GM18508 (cell line): ENCODE results near the gene UQCC5.

Experiments used
- ATAC-seq: cut with Tn5 transposase; IDR thresholded peaks from one replicate; pipeline ENCODE4 v1.9.1; 2021; ENCODE audit warnings: moderate number of reproducible peaks; ENCODE audit not compliant: insufficient read depth, unreplicated experiment

Gene UQCC5

GRCh38 chr3:52503788-52504424 lies 32.5 kb upstream of the UQCC5 start:
- no peak for ATAC-seq

DNA sequence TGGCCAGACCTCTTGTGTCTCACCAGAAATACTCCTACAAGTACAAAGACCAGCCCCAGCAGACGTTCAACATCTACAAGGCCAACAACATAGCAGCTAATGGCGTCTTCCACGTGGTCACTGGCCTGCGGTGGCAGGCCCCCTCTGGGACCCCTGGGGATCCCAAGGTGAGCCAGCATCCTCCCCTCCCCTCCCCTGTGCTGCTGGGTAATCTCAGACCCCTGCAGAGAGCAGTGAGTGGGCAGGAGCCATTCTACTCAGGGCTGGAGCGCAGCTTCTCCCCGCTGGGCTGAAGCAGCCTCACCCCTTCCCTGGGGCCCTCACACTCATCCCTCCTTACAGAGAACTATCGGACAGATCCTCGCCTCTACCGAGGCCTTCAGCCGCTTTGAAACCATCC lies 31.4 kb upstream of the UQCC5 start:
- ATAC-seq = no peak

DNA sequence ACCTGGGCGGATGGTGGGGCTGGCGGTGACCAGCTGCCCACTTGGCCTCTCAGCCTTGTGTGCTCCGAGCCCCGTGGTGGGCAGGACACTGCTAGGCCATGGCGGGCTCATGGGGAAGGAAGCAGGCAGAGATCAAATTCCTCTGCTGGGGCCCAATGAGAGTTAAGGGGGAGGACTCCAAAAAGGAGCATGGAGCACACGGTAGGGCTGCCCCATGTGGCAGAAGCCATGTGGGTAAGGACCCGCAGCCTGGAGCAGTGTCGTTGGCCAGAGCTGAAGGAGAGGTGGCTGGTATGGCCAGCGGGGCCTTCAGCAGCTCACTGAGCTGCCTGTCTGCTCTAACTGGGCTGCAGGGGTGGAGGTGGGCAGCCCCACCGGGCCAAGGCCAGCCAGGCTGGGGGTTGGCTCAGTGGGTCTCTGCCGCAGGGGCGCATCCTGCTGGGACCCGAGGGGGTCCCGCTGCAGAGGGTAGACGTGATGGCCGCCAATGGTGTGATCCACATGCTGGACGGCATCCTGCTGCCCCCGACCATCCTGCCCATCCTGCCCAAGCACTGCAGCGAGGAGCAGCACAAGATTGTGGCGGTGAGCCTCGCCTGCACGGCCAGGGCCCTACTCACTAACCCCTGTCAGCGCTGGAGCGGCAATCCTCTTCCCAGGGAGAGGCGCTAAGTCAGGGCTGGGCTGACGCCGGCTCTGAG lies 30.0 kb upstream of the UQCC5 start:
- no peak for ATAC-seq

- no peak for ATAC-seq
Observed at GRCh38 chr3:52507359-52507758, 29.0 kb upstream of the UQCC5 start.

GRCh38 chr3:52509753-52510328 lies 26.6 kb upstream of the UQCC5 start:
- no peak for ATAC-seq

- no peak for ATAC-seq
Observed at GRCh38 chr3:52511509-52511908, 24.9 kb upstream of the UQCC5 start.

- no peak for ATAC-seq
Observed at GRCh38 chr3:52512105-52512504, 24.3 kb upstream of the UQCC5 start.

DNA sequence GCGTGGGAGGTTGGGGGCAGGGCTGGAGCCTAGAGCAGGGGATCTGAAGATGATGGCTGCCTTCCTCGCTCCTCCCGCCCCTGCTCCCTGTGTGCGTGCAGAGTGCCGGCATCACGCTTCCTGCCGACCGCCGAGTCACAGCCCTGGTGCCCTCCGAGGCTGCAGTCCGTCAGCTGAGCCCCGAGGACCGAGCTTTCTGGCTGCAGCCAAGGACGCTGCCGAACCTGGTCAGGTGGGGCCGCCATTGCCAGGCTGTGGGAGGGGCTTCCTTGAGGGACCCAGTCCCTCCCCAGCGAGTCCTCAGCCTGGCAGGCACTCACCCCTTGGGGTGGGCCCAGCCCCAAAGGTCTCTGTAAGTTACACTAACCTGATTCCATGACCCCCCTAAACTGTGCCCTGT lies 23.7 kb upstream of the UQCC5 start:
- ATAC-seq = no peak

GRCh38 chr3:52513281-52513680 lies 23.1 kb upstream of the UQCC5 start:
- no peak for ATAC-seq

- no peak for ATAC-seq
Observed at GRCh38 chr3:52514576-52514975, 21.8 kb upstream of the UQCC5 start.

DNA sequence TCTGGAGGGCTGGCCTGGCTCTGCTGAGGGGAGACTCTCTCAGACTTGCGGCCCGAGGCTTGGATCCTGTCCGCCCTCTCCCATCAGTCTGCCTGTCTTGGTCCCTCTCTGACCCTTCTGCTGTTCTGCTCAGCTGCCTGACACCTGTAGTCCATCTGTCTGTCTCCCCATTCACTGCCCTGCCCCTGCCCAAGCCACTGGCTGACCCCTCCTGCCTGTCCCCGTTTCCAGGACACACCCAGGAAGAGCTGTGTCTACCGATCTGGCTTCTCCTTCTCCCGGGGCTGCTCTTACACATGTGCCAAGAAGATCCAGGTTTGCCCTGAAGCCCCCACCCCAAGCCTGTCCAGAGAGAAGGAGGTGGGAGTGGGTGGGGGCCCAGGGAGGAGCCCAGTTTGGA lies 21.2 kb upstream of the UQCC5 start:
- no peak for ATAC-seq

DNA sequence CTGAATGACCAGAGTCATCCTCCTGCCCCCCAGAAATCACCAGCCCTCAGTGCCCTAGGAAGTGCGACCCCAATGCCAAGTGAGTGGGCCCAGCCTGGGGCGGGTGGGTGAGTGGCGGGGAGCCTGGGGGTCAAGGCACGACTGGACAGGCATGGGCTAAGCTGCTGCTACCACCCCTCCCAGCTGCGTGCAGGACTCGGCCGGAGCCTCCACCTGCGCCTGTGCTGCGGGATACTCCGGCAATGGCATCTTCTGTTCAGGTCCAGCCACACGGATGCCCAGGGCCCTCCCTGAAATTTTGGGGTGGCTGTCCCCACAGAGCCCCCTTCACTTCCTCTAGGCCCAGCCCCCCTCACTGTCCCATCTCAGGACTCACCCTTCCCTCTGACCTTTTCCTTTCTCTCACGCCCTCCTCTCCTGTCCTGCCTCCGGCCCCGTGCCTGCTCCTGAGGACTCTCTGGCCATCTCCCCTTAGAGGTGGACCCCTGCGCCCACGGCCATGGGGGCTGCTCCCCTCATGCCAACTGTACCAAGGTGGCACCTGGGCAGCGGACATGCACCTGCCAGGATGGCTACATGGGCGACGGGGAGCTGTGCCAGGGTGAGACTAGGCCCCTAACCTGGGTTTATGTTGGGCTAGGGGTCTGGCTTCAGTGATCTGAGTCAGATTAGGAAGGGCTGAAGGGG lies 19.8 kb upstream of the UQCC5 start:
- no peak for ATAC-seq

DNA sequence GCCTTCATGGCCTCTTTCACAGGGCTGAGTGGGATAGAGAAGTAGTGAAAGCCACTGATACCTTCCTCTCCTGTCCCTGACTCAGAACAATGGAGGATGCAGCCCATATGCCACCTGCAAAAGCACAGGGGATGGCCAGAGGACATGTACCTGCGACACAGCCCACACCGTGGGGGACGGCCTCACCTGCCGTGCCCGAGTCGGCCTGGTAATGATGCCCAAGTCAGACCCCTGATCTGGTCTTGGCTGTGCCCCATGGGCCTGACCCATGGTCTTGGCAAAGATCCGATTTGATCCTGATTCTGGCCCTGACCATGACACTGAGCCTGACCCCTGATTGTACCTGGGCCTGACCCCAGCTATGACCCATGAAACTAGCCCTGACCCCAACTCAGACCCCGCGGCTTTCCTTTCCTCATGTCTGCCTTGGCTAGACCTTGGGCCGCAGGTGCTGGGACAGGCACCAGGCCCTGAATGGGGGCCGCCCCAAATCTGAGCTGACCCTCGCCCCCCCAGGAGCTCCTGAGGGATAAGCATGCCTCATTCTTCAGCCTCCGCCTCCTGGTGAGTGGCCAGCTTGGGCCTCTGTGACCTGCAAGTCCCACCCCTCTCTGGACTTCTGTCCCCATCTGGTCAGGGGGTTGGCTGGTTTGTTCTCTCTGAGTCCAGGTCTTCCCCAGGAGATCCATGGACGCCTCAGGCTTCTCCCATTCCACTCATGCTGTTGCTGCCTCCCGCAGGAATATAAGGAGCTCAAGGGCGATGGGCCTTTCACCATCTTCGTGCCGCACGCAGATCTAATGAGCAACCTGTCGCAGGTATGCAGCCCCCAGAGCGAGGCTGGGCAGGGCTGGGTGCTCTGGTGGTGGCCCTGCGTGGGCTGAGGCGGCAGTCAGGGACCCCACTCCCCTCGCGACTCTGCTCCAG lies 18.3 kb upstream of the UQCC5 start:
- ATAC-seq = no peak

- no peak for ATAC-seq
Observed at GRCh38 chr3:52518723-52519444, 17.5 kb upstream of the UQCC5 start.

GRCh38 chr3:52519445-52520140 lies 16.8 kb upstream of the UQCC5 start:
- no peak for ATAC-seq

DNA sequence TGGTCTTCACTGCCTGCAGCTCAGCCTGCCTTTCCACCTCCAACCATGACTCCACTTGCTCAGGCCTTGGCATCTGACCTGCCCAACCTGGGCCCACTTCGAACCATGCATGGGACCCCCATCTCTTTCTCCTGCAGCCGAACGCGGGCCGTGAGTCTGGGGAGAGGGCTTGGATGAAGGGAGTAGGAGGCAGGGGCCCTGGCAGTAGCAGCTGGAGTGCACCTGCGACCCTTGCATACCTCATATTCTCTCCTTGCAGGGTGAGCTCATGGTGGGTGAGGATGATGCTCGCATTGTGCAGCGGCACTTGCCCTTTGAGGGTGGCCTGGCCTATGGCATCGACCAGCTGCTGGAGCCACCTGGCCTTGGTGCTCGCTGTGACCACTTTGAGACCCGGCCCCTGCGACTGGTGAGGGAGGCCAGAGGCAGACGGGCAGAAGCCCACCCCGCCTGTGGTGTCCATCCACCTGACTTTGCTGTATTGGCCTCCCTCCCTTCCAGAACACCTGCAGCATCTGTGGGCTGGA lies 16.2 kb upstream of the UQCC5 start:
- ATAC-seq = no peak

GRCh38 chr3:52520716-52521487 lies 15.5 kb upstream of the UQCC5 start:
- no peak for ATAC-seq

DNA sequence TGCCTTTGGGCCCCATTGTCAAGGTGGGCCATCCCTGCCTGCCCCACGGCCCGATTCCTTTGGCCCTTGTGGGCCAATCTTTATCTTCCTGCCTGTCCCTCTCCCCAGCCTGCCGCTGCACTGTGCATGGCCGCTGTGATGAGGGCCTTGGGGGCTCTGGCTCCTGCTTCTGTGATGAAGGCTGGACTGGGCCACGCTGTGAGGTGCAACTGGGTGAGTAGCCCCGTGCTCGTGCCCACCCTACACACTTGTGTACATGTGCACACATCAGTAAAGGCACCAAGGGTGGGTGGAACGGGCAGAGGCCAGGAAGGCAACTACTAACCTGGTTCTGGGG lies 14.9 kb upstream of the UQCC5 start:
- ATAC-seq = no peak
